ENCODE results near the gene YIPF3. TPM values are rescaled to one million over a fixed set of nuclear protein-coding genes. Genes with fewer than 3 reads are reported as not detected.

Gene YIPF3
- total RNA-seq, 4 donors from 2014 or later: 83.4 to 146 (median 103) TPM

- in situ Hi-C loops (cut with MboI; ENCODE audit: low pct_ligation_motif_present in 1 of 4, low pct_unique_long_range_greater_than_20kb in 1 of 4, low sequenced_read_pairs in 3 of 4): no loop called here
- 96% methylated on average over 4 of the region's 4 CpGs; no CpG with 5 or more reads in 1 of the 2 donors for WGBS, 2 donors (ENCODE audit: low coverage in 1 of 2)
- Histone ChIP-seq H3K27ac (no peak overlapping the region), H3K4me1 (peaks cover 8 to 29% (median 19%) of the 10 kb centered on the region in 4 donors), H3K36me3 (peaks cover 0 to 10% (median 7%) of the 10 kb centered on the region in 4 donors), H3K27me3 (no peaks in the 10 kb centered on the region), H3K9me3 (no peaks in the 10 kb centered on the region), H3K4me3 (no peak overlapping the region)
- TF ChIP-seq POLR2A (IDR thresholded peaks at IDR 0.05) (no peak), EP300 (IDR thresholded peaks at IDR 0.05; ENCODE audit: low read depth) (no peak), CTCF (IDR thresholded peaks at IDR 0.05) (no peak), POLR2AphosphoS5 (IDR thresholded peaks at IDR 0.05) (no peak)
- intact Hi-C loops (cut with DNase I; ENCODE audit: low total_unique reads): no loop called here
- DNase-seq: no peak
These were observed 22.0 kb downstream of the YIPF3 start for GRCh38 chr6:43494766-43495165.

- in situ Hi-C loops (cut with MboI; ENCODE audit: low pct_ligation_motif_present in 1 of 4, low pct_unique_long_range_greater_than_20kb in 1 of 4, low sequenced_read_pairs in 3 of 4) (no loop called here), intact Hi-C loops (cut with DNase I; ENCODE audit: low total_unique reads) (no loop called here)
- no peak overlapping the region for H3K27ac ChIP-seq
- H3K4me3 ChIP-seq: no peak overlapping the region
- 92 to 100% methylated on average over 3 to 6 of the region's 6 CpGs for WGBS, 2 donors (ENCODE audit: low coverage in 1 of 2)
- peaks cover 8 to 29% (median 19%) of the 10 kb centered on the region in 4 donors for H3K4me1 ChIP-seq
- TF ChIP-seq EP300 (IDR thresholded peaks at IDR 0.05; ENCODE audit: low read depth): no peak
- TF ChIP-seq POLR2AphosphoS5 (IDR thresholded peaks at IDR 0.05): no peak
- TF ChIP-seq POLR2A (IDR thresholded peaks at IDR 0.05): no peak
- no peak for TF ChIP-seq CTCF (IDR thresholded peaks at IDR 0.05)
- DNase-seq: no peak
- H3K27me3 ChIP-seq: no peaks in the 10 kb centered on the region
- peaks cover 0 to 6% (median 4%) of the 10 kb centered on the region in 4 donors for H3K36me3 ChIP-seq
- no peaks in the 10 kb centered on the region for H3K9me3 ChIP-seq
These were observed 22.4 kb downstream of the YIPF3 start for GRCh38 chr6:43494321-43494720.

- Histone ChIP-seq H3K9me3 (no peaks in the 10 kb centered on the region), H3K36me3 (peaks cover 0 to 5% (median under 1%) of the 10 kb centered on the region in 4 donors), H3K27ac (no peak overlapping the region), H3K4me3 (no peak overlapping the region), H3K27me3 (no peaks in the 10 kb centered on the region), H3K4me1 (peaks cover 8 to 29% (median 19%) of the 10 kb centered on the region in 4 donors)
- in situ Hi-C loops (cut with MboI; ENCODE audit: low pct_ligation_motif_present in 1 of 4, low pct_unique_long_range_greater_than_20kb in 1 of 4, low sequenced_read_pairs in 3 of 4): no loop called here
- WGBS, 2 donors (ENCODE audit: low coverage in 1 of 2): 95 to 97% methylated on average over 3 to 7 of the region's 7 CpGs
- DNase-seq: no peak
- TF ChIP-seq POLR2AphosphoS5 (IDR thresholded peaks at IDR 0.05): no peak
- TF ChIP-seq POLR2A (IDR thresholded peaks at IDR 0.05): no peak
- no peak for TF ChIP-seq EP300 (IDR thresholded peaks at IDR 0.05; ENCODE audit: low read depth)
- no peak for TF ChIP-seq CTCF (IDR thresholded peaks at IDR 0.05)
- intact Hi-C loops (cut with DNase I; ENCODE audit: low total_unique reads): no loop called here
These were observed 22.9 kb downstream of the YIPF3 start for GRCh38 chr6:43493833-43494232.

GRCh38 chr6:43493230-43493629 is 23.5 kb downstream of the YIPF3 start:
- no peak for DNase-seq
- peaks cover 8 to 29% (median 19%) of the 10 kb centered on the region in 4 donors for H3K4me1 ChIP-seq
- in situ Hi-C loops (cut with MboI; ENCODE audit: low pct_ligation_motif_present in 1 of 4, low pct_unique_long_range_greater_than_20kb in 1 of 4, low sequenced_read_pairs in 3 of 4): no loop called here
- H3K36me3 ChIP-seq: no peaks in the 10 kb centered on the region
- H3K27me3 ChIP-seq: no peaks in the 10 kb centered on the region
- no peak for TF ChIP-seq POLR2A (IDR thresholded peaks at IDR 0.05)
- TF ChIP-seq POLR2AphosphoS5 (IDR thresholded peaks at IDR 0.05): no peak
- TF ChIP-seq CTCF (IDR thresholded peaks at IDR 0.05): no peak
- TF ChIP-seq EP300 (IDR thresholded peaks at IDR 0.05; ENCODE audit: low read depth): no peak
- intact Hi-C loops (cut with DNase I; ENCODE audit: low total_unique reads): no loop called here
- H3K27ac ChIP-seq: no peak overlapping the region
- H3K4me3 ChIP-seq: no peak overlapping the region
- no peaks in the 10 kb centered on the region for H3K9me3 ChIP-seq
- 85 to 100% methylated on average over 1 to 2 of the region's 2 CpGs for WGBS, 2 donors (ENCODE audit: low coverage in 1 of 2)
